Stomach (tissue), 4 donors: ENCODE data around the gene KIF3B.
"Not testable (repeated sequence)": the region's sequence is repeated elsewhere in the genome, so short reads cannot be mapped to it uniquely, and the experiment has no call there.

ENCODE experiments used
- POLR2A ChIP-seq, 4 donors: fragments of 450-650 bp; IDR thresholded peaks; one replicate each; pipeline ENCODE4 v1.6.1; 2016; ENCODE audit warnings: antibody characterized with exemption in 4 of 4, control low read depth in 2 of 4, mild to moderate bottlenecking in 1 of 4, moderate library complexity in 1 of 4
- POLR2AphosphoS5 ChIP-seq, 3 donors: sonication (generic); formaldehyde crosslinking; IDR thresholded peaks; one replicate each; pipeline ENCODE4 v1.6.1; 2016; ENCODE audit warnings: antibody characterized with exemption in 3 of 3
- TF ChIP-seq, protein P1 (sequence below), 7 experiments: fragments of 450-650 bp in 4 of 7; fragments of 200-600 bp in 3 of 7; sonication (generic) in 3 of 7; IDR thresholded peaks; one replicate each; pipeline ENCODE4 v1.5.1; 2016 to 2019; ENCODE audit warnings: antibody characterized with exemption in 7 of 7, control low read depth in 2 of 7, mild to moderate bottlenecking in 1 of 7

DNA sequence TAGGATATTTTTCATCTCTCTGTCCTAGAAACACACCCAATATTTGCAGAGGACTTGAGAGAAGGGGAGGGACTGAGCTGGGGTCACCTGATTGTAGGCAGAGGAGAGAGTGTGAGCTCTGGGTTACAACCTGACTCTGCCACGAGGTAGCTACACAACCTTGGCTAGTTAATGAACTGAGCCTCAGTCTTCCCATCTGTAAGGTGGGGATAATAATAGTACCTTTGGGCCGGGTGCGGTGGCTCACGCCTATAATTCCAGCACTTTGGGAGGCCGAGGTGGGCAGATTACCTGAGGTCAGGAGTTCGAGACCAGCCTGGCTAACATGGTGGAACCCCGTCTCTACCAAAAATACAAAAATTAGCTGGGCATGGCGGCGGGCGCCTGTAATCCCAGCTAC, 16.5 kb upstream of the KIF3B start:
- TF ChIP-seq, protein P1, sequence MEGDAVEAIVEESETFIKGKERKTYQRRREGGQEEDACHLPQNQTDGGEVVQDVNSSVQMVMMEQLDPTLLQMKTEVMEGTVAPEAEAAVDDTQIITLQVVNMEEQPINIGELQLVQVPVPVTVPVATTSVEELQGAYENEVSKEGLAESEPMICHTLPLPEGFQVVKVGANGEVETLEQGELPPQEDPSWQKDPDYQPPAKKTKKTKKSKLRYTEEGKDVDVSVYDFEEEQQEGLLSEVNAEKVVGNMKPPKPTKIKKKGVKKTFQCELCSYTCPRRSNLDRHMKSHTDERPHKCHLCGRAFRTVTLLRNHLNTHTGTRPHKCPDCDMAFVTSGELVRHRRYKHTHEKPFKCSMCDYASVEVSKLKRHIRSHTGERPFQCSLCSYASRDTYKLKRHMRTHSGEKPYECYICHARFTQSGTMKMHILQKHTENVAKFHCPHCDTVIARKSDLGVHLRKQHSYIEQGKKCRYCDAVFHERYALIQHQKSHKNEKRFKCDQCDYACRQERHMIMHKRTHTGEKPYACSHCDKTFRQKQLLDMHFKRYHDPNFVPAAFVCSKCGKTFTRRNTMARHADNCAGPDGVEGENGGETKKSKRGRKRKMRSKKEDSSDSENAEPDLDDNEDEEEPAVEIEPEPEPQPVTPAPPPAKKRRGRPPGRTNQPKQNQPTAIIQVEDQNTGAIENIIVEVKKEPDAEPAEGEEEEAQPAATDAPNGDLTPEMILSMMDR (IDR thresholded peaks at IDR 0.05): not testable (repeated sequence)
- not testable (repeated sequence) for TF ChIP-seq POLR2A, POLR2AphosphoS5 (IDR thresholded peaks at IDR 0.05)
